Coronary artery (tissue), 2 donors: ENCODE measurements around the gene DSE.

Experiments
- DNase-seq: peaks from one replicate; pipeline ENCODE4 v3.0.0-alpha.2; 2017; ENCODE audit warnings: low spot score
- H3K27ac ChIP-seq, 2 donors: fragments of 200-600 bp; sonication (generic); one replicate each; pipeline ENCODE4 v1.5.1; 2016 to 2019
- H3K4me3 ChIP-seq: fragments of 200-600 bp; sonication (generic); 2 replicates; pipeline ENCODE4 v1.5.1; 2016; ENCODE audit warnings: mild to moderate bottlenecking, moderate library complexity
- CTCF ChIP-seq: fragments of 200-600 bp; sonication (generic); IDR thresholded peaks from one replicate; pipeline ENCODE4 v1.5.1; 2019; ENCODE audit warnings: antibody characterized with exemption

The DSE gene

DNA sequence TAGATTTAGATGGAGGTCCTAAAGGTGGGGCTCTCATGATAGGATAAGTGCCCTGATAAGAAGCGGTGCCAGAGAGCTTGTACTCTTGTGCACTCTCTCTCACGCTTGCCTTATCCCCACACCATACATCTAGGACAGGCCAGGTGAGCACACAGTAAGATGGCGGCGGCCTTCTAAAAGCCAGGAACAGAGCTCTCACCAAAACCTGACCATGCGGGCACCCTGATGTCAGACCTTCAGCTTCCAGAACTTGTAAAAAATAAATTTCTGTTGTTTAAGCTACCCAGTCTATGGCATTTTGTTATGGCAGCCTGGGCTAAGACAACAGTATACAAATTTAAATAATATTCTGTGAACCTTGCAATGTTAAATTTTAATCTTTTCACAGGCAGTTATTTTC is 49.6 kb downstream of the DSE start:
- TF ChIP-seq CTCF: no peak
- Histone ChIP-seq H3K27ac (no peak overlapping the region), H3K4me3 (no peak overlapping the region)
- DNase-seq: no peak

- TF ChIP-seq CTCF: no peak
- Histone ChIP-seq H3K27ac (no peak overlapping the region), H3K4me3 (no peak overlapping the region)
- DNase-seq: no peak
These were observed 51.5 kb downstream of the DSE start for GRCh38 chr6:116422238-116422637.

DNA sequence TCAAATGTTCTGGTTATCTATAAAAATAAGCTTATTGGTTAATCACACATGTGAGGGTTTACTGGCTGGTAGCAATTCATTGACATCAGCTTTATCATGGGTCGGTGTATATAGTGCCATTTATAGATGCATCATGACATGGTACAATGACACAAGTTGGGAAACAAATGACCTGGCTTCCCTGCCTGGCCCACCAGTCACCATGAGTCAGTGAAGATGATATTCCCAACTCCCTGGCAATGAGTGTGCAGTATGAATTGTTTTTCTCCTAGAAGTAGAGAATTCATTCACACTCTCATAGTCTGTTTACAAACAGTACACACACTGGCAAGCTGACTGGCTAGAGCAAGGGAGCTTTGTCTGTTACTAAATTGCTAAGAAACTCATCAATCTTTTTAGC is 53.3 kb downstream of the DSE start:
- no peak for TF ChIP-seq CTCF
- H3K27ac ChIP-seq: no peak overlapping the region
- no peak for DNase-seq

GRCh38 chr6:116426551-116426950 is 55.8 kb downstream of the DSE start:
- TF ChIP-seq CTCF: no peak
- no peak for DNase-seq
- Histone ChIP-seq H3K4me3 (no peak overlapping the region), H3K27ac (no peak overlapping the region)

More for the DNA sequence above, 53.3 kb downstream of the DSE start:
- no peak overlapping the region for H3K4me3 ChIP-seq

DNA sequence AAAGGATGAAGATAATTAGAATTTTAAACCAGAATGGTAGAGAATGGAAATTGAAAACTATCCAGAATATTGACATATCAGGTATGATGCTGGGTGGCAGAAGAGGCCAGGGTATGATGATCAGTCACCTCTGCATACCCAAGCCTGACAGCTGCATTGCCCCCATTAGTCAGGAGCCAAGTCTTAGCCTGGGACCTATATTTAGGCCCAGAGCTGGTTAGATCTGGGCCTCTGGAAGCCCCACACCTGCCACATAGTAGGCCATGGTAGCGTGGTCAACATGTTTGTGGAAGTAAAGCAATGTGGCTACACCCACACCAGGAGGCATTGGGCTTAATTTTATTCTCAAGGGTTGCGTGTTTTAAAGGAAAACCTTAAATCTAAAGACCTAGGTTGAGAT is 58.4 kb downstream of the DSE start:
- no peak for TF ChIP-seq CTCF
- H3K27ac ChIP-seq: no peak overlapping the region
- no peak overlapping the region for H3K4me3 ChIP-seq
- no peak for DNase-seq

DNA sequence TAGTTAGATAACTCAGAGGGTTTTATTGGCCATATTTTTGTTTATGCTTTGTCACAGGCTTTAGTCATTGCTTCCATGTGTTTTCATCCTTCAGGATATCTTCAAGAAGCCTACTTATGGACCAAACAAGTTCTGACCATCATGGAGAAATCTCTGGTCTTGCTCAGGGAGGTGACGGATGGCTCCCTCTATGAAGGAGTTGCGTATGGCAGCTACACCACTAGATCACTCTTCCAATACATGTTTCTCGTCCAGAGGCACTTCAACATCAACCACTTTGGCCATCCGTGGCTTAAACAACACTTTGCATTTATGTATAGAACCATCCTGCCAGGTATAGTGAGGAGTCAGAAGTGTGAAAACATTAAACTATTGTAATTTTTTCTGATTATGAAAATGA is 60.1 kb downstream of the DSE start:
- no peak for DNase-seq
- Histone ChIP-seq H3K27ac (no peak overlapping the region), H3K4me3 (no peak overlapping the region)
- no peak for TF ChIP-seq CTCF

- H3K27ac ChIP-seq: no peak overlapping the region
- H3K4me3 ChIP-seq: no peak overlapping the region
- TF ChIP-seq CTCF: no peak
- DNase-seq: no peak
These were observed 61.3 kb downstream of the DSE start for GRCh38 chr6:116431964-116432595.
